ENCODE data around the gene SPNS3. TPM values are rescaled to one million over a fixed set of nuclear protein-coding genes. Genes with fewer than 3 reads are reported as not detected.

Gene SPNS3
- polyA plus RNA-seq, 1 of the 3 experiments (the other 2 are of a cell fraction) = 0.05 TPM

DNA sequence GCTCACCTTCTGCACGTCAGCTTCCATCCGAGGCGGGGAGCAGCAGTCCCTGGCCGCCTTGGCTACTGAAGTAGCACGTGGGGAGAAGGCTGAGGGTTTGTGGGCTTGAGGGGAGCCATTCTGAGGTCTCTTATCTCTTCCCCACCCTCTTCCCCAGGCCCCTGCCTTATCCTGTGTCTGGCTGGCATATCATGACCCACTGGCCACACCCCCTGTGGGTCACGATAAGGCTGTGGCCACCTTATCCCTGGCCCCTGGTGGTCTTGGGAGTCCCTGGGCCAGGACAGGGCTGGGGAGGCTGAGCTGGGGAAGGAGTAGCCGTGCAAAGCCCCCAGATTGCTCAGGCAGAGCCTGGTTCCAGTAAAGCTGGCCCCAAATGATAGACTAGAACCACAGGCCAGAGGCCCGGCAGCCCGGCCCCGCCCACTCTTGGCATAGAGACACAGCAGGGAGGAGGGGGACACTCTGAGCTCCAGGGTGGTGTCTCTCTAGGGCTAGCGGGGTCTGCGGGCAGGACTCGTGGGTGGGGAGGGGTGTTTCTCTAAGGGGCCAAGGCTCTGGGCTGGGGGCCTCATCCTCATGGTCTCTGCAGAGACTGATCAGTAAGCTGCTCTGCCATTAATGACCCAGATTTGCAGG is 72.6 kb downstream of the SPNS3 start (continued):
- TF ChIP-seq REST (IDR thresholded peaks at IDR 0.05; ENCODE audit: low read depth, low read length) = no peak

DNA sequence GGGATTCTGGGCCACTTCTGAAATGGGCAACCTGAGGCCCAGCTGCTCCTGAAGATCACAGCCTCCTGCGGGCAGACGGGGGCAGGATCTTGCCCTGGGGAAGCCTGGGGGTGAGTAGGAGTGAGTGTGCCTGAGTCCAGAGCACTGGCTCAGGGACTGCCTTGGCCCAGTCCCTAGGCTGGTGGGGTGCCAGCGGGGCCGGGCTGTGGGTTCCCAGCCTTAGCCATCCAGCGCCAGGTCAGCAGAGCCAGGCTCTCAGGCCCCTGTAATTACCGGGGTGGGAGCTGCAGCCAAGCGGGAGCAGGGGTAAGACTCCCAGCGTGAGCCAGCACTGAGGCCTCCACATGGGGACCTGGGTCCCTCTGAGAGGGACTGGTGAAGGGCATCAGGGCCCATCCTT is 73.2 kb downstream of the SPNS3 start:
- ChIA-PET POLR2A (no interaction called here), CTCF (interaction anchor here (1.8 kb wide), 1 partner anchor 10 kb away, joined by 4 read pairs; no protein-coding TSS in a partner anchor)
- no peaks in the 10 kb centered on the region for H3K27me3 ChIP-seq (ENCODE audit: insufficient read depth)
- DNase-seq = no peak
- H3K36me3 ChIP-seq (replicated peaks in 1 of 2; ENCODE audit: control insufficient read depth in 1 of 2, insufficient read depth in 2 of 2, low read length in 1 of 2) = no peaks in the 10 kb centered on the region
- no peaks in the 10 kb centered on the region for H3K9me2 ChIP-seq
- H3K27ac ChIP-seq (ENCODE audit: low read depth in 2 of 2, low read length in 1 of 2) = no peak overlapping the region
- no peaks in the 10 kb centered on the region for H4K20me1 ChIP-seq (ENCODE audit: insufficient read depth)
- H3K79me2 ChIP-seq (ENCODE audit: insufficient read depth) = no peaks in the 10 kb centered on the region
- H3K4me1 ChIP-seq (ENCODE audit: control insufficient read depth in 1 of 2, insufficient read depth in 2 of 2, low read depth in 1 of 2, low read length in 1 of 2) = no peaks in the 10 kb centered on the region
- TF ChIP-seq FOXM1 (IDR thresholded peaks at IDR 0.05; ENCODE audit: low read depth) (no peak), POLR2AphosphoS5 (IDR thresholded peaks at IDR 0.05; ENCODE audit: low read depth, low read length) (no peak), GATA2 (CRISPR knock-in tag; IDR thresholded peaks at IDR 0.05) (no peak)
- H2AFZ ChIP-seq (ENCODE audit: low read depth) = no peak overlapping the region
- H3K4me2 ChIP-seq = no peak overlapping the region
- WGBS (ENCODE audit: low lambda C conversion rate) = 75% methylated on average over 5 of the region's 8 CpGs
- no peaks in the 10 kb centered on the region for H3F3A ChIP-seq (replicated peaks; ENCODE audit: insufficient read depth)
- H3K9me3 ChIP-seq = no peaks in the 10 kb centered on the region
- no peak overlapping the region for H3K9ac ChIP-seq
- no peak overlapping the region for H3K4me3 ChIP-seq (ENCODE audit: low read depth in 2 of 2, low read length in 1 of 2)

GRCh38 chr17:4507361-4508111 is 73.8 kb downstream of the SPNS3 start:
- 60% methylated on average over 8 of the region's 8 CpGs for WGBS (ENCODE audit: low lambda C conversion rate)
- Histone ChIP-seq H3K4me1 (ENCODE audit: control insufficient read depth in 1 of 2, insufficient read depth in 2 of 2, low read depth in 1 of 2, low read length in 1 of 2) (no peaks in the 10 kb centered on the region), H3K79me2 (ENCODE audit: insufficient read depth) (no peaks in the 10 kb centered on the region), H3K4me3 (ENCODE audit: low read depth in 2 of 2, low read length in 1 of 2) (no peak overlapping the region), H2AFZ (ENCODE audit: low read depth) (no peak overlapping the region), H3K36me3 (replicated peaks in 1 of 2; ENCODE audit: control insufficient read depth in 1 of 2, insufficient read depth in 2 of 2, low read length in 1 of 2) (no peaks in the 10 kb centered on the region), H3K9ac (no peak overlapping the region), H4K20me1 (ENCODE audit: insufficient read depth) (no peaks in the 10 kb centered on the region), H3F3A (replicated peaks; ENCODE audit: insufficient read depth) (no peaks in the 10 kb centered on the region), H3K27ac (ENCODE audit: low read depth in 2 of 2, low read length in 1 of 2) (no peak overlapping the region), H3K9me2 (no peaks in the 10 kb centered on the region), H3K9me3 (no peaks in the 10 kb centered on the region), H3K27me3 (ENCODE audit: insufficient read depth) (no peaks in the 10 kb centered on the region), H3K4me2 (no peak overlapping the region)
- ChIA-PET CTCF (interaction anchor here (1.8 kb wide), 1 partner anchor 10 kb away, joined by 4 read pairs; no protein-coding TSS in a partner anchor), POLR2A (no interaction called here)
- DNase-seq = no peak
- TF ChIP-seq TEAD4 (IDR thresholded peaks at IDR 0.05; ENCODE audit: borderline replicate concordance, insufficient read depth) = no peak
- TF ChIP-seq REST (IDR thresholded peaks at IDR 0.05; ENCODE audit: low read depth, low read length) = no peak
- TF ChIP-seq TCF12 (IDR thresholded peaks at IDR 0.05) = no peak
- no peak for TF ChIP-seq SMC3 (IDR thresholded peaks at IDR 0.05; ENCODE audit: low read depth, low read length)
- TF ChIP-seq MEF2A (IDR thresholded peaks at IDR 0.05; ENCODE audit: borderline replicate concordance, low read depth) = no peak
- TF ChIP-seq USF1 (IDR thresholded peaks at IDR 0.05; ENCODE audit: borderline replicate concordance, low read depth) = no peak
- TF ChIP-seq EZH2phosphoT487 (IDR thresholded peaks at IDR 0.05; ENCODE audit: borderline replicate concordance, low read depth) = no peak
- no peak for TF ChIP-seq MXI1 (IDR thresholded peaks at IDR 0.05; ENCODE audit: low read depth, low read length)
- TF ChIP-seq, protein P1, sequence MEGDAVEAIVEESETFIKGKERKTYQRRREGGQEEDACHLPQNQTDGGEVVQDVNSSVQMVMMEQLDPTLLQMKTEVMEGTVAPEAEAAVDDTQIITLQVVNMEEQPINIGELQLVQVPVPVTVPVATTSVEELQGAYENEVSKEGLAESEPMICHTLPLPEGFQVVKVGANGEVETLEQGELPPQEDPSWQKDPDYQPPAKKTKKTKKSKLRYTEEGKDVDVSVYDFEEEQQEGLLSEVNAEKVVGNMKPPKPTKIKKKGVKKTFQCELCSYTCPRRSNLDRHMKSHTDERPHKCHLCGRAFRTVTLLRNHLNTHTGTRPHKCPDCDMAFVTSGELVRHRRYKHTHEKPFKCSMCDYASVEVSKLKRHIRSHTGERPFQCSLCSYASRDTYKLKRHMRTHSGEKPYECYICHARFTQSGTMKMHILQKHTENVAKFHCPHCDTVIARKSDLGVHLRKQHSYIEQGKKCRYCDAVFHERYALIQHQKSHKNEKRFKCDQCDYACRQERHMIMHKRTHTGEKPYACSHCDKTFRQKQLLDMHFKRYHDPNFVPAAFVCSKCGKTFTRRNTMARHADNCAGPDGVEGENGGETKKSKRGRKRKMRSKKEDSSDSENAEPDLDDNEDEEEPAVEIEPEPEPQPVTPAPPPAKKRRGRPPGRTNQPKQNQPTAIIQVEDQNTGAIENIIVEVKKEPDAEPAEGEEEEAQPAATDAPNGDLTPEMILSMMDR (IDR thresholded peaks at IDR 0.05) = no peak
- TF ChIP-seq RAD21 (IDR thresholded peaks at IDR 0.05; ENCODE audit: low read length) = no peak
